HG03571 (cell line): Measurements from ENCODE around the gene MMD2.

Source experiments
- ATAC-seq: cut with Tn5 transposase; IDR thresholded peaks from one replicate; pipeline ENCODE4 v1.9.1; 2021; ENCODE audit not compliant: unreplicated experiment

MMD2 gene

DNA sequence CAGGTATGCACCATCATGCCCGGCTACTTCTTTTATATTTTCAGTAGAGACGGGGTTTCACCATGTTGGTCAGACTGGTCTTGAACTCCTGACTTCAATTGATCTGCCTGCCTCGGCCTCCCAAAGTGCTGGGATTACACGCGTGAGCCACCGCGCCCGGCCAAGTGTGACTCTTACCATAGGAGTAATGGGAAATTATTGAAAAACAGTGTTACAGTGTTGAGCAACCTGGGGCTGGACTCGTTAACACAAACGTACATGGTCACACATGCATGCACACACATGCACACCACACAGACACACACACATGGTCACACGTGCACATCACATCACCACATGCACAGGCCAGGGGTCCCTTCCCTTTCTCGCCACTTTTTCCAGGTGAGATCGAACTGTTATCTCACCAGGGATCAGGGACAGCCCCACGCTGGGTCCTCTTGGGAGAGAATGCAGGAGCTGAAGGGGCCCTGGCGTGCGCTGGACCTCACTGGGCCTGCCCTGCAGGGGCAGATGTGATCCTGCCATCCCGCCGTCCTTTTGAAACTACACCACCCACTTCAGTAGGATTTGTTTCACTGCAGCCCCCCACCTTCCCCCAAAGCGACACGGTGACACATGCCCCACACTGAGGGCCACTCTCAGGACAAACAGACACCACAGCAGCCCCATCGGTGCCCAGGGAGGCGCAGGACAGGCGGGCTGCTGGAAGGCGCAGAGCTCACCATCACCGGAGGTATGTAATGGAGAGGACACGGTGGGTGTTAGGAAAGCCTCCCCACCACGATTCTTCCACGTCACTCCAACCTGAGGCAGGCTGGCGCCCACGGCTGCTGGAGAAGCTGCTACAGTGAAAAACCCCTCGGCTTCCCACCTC is 85.7 kb downstream of the MMD2 start:
- ATAC-seq = no peak

GRCh38 chr7:4871930-4872675 is 86.9 kb downstream of the MMD2 start:
- no peak for ATAC-seq

- no peak for ATAC-seq
These were observed 87.8 kb downstream of the MMD2 start for GRCh38 chr7:4871056-4871680.

DNA sequence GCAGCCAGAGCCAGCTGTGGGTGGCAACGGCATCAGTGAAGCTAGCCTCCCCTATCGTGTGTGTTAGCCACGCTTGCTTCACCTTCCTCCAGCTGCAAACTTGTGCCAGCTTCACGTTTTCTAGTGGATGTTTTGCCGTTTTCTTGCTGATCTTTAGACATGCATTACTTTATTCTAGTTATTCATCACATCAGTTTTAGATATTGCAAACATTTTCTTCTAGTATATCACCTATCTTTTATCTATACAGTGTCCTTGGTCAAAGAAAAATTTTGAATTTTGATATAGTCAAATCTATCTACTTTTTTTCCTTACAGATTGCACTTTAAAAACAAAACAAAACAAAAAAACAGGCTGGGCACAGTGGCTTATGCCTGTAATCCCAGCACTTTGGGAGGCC is 90.5 kb downstream of the MMD2 start:
- no peak for ATAC-seq

- no peak for ATAC-seq
These were observed 92.2 kb downstream of the MMD2 start for GRCh38 chr7:4866528-4867496.

DNA sequence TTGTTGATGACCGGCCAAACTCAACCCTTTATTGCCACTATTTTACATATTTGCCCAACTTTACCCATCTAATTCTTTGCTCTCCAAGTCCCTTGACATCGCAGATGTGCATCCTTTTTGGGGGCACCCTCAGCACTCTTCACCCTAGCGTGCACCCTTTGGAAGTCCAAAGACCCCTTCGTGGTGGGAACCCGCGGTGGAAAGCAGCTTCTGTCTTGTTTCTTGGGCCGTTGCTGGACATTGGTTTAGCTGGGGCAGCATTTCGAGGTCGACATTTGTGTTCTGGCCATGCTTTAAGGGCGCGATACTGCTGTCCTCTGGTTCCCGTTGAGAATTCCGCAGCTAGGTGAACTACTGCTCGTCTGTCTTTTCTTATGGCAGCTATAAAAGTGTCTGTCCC is 96.8 kb downstream of the MMD2 start:
- ATAC-seq = no peak

GRCh38 chr7:4861673-4862072 is 97.3 kb downstream of the MMD2 start, which contains the start of gene PAPOLB:
TSS of gene PAPOLB (minus strand) at chr7:4862030. CDS start at chr7:4861810, 220 bp downstream.
- ATAC-seq = no peak

- ATAC-seq = no peak
These were observed 97.8 kb downstream of the MMD2 start for GRCh38 chr7:4861227-4861626.

GRCh38 chr7:4857189-4857588 is 101.8 kb downstream of the MMD2 start:
- no peak for ATAC-seq

DNA sequence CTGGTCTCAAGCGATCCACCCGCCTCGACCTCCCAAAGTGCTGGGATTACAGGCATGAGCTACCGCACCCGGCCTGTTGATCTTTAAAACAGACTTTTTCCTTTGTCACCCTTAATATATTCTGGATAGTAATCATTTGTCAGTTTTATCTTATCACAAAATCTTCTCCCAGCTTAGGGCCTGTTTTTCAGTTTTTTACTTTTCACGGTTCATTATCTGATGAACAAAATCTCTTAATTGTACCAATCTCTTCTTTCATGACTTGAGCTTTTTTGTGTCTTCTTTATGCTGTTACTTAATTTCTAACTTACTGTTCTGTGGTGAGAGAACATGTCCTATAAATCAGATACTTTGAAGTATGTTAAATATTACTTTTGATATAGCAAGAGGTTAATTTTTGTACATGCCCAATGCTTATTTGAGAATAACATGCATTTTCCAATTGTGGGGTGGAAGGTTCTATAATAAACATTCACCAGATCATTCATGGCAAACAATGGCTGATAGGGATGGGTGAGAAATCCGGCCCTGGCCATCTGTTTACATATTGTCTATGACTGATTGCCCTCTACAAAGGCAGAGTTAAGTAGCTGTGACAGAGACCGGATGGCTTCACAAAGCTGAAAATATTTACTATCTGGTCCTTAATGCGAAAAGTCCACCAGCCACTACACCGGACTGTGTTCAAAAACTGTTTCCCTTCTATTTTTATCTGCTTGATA is 102.5 kb downstream of the MMD2 start:
- ATAC-seq = no peak
